Activated CD4-positive, alpha-beta memory T cell treated with anti-CD3 and anti-CD28 coated beads for 36 hours (primary cell): ENCODE results near the gene CD93. TPM values are rescaled to one million over a fixed set of nuclear protein-coding genes. Genes with fewer than 3 reads are reported as not detected.

Source experiments
- CTCF ChIA-PET: fragments of 350-600 bp; sonication (Branson Sonifier 250); formaldehyde crosslinking; loops from one replicate; lab custom pipeline; 2021; ENCODE audit warnings: antibody characterized with exemption, inconsistent platforms; lab: Charles Lee
- POLR2A ChIA-PET: fragments of 350-600 bp; sonication (Branson Sonifier 250); formaldehyde crosslinking; loops from one replicate; lab custom pipeline; 2021; ENCODE audit warnings: antibody characterized with exemption; lab: Charles Lee
- DNase-seq: peaks from one replicate; pipeline ENCODE4 v3.0.0-alpha.2; 2020
- H3K27ac Mint-ChIP-seq: one replicate; pipeline ENCODE4 v1.8.0; 2021; ENCODE audit warnings: mixed read lengths
- H3K27me3 Mint-ChIP-seq: one replicate; pipeline ENCODE4 v1.8.0; 2021; ENCODE audit warnings: mixed read lengths
- H3K36me3 Mint-ChIP-seq: one replicate; pipeline ENCODE4 v1.8.0; 2021; ENCODE audit warnings: mixed read lengths
- H3K4me1 Mint-ChIP-seq: one replicate; pipeline ENCODE4 v1.8.0; 2021; ENCODE audit warnings: low read depth, mixed read lengths
- H3K4me3 Mint-ChIP-seq: one replicate; pipeline ENCODE4 v1.8.0; 2021; ENCODE audit warnings: mild to moderate bottlenecking, mixed read lengths
- H3K9me3 Mint-ChIP-seq: one replicate; pipeline ENCODE4 v1.8.0; 2021; ENCODE audit warnings: mixed read lengths
- intact Hi-C: fragments of 100-400 bp; cut with micrococcal nuclease; formaldehyde crosslinking; loops from one replicate; pipeline ENCODE4 v1.15.1; 2023
- total RNA-seq, 2 experiments: library from RNA; stranded (reverse); gene quantifications; one replicate each; pipeline ENCODE4 v1.2.3, GENCODE V29; 2021

Gene CD93
- total RNA-seq, 2 experiments from 2014 or later, result 1.8 to 1.9 TPM

DNA sequence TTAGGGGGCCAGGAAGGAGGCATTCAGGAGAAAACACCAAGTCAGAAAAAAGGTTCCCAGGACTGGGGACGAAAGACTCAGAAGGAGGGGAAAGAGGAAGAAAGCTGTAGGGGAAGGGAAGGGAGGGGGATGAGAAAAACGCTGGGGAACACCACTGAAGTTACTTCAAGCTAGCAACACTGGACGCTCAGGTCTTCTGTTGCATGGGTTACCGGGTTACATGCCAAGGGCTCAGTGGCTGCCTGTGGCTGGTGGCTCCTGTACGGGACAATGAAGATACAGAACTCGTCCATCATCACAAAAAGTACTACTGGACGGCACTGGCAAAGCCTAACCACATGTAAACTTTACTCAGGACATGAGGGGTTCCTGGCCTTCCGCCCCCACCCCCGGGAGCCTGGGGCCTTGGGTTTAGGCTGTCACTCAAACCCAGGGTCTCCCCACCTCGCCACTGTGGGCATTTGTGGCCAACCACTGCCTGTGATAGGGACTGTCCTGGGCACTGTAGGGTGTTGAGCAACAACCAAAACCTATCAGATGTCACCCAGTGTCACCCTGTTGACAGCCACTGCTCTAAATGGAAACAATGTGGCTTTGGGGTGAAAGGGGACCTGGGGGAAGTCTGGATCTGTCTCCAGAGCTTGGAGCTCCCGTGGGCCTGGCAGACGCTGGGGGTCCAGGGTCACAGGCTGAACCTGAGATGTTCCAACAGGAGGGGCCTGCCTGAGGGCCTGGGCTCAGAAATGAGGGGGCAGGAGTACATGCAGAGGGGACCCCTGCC is 40.3 kb upstream of the CD93 start:
- POLR2A ChIA-PET, result no interaction called here
- Mint-ChIP-seq H3K4me1 (no peaks in the 10 kb centered on the region), H3K9me3 (no peaks in the 10 kb centered on the region), H3K4me3 (no peak overlapping the region), H3K27ac (no peak overlapping the region), H3K27me3 (no peaks in the 10 kb centered on the region), H3K36me3 (no peaks in the 10 kb centered on the region)
- CTCF ChIA-PET, result no interaction called here
- intact Hi-C loops, result no loop called here
- DNase-seq, result no peak

DNA sequence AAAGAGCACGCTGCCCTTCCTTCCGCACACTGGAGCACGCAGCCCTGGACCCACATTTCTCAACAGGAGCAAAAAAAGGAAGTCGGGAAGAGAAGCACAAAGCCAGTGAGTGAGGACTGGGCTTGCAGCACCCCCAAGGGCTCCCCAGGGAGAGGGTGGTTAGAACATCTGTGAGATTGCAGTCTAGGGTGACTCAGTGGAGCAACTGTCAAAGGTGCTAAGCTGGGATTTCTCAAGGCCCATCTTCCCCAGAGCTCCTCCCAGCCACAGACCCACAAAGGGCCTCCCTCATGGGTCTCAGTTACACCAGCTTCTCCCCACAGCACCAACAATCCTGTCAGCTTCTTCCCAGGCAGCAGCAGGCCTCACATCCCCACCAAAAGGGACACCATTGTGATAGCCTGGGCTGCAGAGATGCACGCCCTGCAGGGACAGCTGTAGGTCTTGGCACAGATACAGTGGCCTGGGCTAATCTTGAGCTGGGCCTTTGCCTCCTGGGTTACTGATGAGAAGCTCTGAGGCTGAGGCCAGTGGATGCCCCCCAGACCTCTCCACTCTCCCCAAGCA is 39.6 kb upstream of the CD93 start:
- H3K27me3 Mint-ChIP-seq, result no peaks in the 10 kb centered on the region
- no peaks in the 10 kb centered on the region for H3K36me3 Mint-ChIP-seq
- CTCF ChIA-PET, result no interaction called here
- intact Hi-C loops, result no loop called here
- no peaks in the 10 kb centered on the region for H3K4me1 Mint-ChIP-seq
- H3K4me3 Mint-ChIP-seq, result no peak overlapping the region
- no peak overlapping the region for H3K27ac Mint-ChIP-seq
- DNase-seq, result no peak
- H3K9me3 Mint-ChIP-seq, result no peaks in the 10 kb centered on the region
- POLR2A ChIA-PET, result no interaction called here

DNA sequence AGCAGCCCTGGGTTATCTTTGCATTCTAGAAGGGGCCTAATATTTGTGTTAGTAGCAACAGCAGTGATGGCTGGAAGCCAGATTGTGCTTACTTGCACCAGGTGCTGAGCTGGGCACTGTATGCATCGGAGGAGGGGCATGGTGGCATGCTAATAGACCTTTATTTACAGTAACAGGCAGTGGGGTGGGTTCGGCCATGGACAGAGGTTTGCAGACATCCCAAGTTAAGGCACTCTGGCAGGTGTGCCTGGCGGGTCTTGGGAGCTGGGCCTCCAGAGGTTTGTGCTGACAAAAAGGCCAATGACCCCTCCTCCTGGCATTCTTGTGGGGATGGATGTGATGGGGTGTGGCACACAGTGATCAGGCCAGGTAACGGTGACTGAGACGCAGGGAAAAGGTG is 39.0 kb upstream of the CD93 start:
- Mint-ChIP-seq H3K27ac (no peak overlapping the region), H3K27me3 (no peaks in the 10 kb centered on the region), H3K4me1 (no peaks in the 10 kb centered on the region), H3K36me3 (no peaks in the 10 kb centered on the region), H3K4me3 (no peak overlapping the region), H3K9me3 (no peaks in the 10 kb centered on the region)
- intact Hi-C loops, result no loop called here
- ChIA-PET POLR2A (no interaction called here), CTCF (no interaction called here)
- DNase-seq, result no peak

DNA sequence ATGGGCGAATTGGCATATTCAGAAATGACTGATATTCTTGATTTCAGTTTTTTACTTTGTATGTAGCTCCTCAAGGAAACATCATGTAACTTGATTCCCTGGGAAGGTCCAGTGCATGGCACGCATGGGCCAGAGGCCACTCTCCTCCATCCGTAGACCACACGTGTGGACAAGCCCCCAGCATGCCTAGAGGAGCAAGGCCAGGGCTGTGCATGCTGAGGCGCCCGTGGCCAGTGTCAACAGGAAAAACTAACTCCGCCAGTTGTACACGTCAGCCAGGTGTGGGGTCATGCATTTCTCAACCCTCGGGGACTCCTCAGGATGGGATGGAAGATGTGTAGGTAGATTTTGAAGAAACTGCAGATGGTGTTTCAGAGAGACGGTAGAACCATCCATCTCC is 37.8 kb upstream of the CD93 start:
- Mint-ChIP-seq H3K4me3 (no peak overlapping the region), H3K4me1 (no peaks in the 10 kb centered on the region), H3K36me3 (no peaks in the 10 kb centered on the region), H3K9me3 (no peaks in the 10 kb centered on the region), H3K27me3 (peaks cover 2% of the 10 kb centered on the region), H3K27ac (no peak overlapping the region)
- DNase-seq, result no peak
- POLR2A ChIA-PET, result no interaction called here
- intact Hi-C loops, result no loop called here
- CTCF ChIA-PET, result no interaction called here

DNA sequence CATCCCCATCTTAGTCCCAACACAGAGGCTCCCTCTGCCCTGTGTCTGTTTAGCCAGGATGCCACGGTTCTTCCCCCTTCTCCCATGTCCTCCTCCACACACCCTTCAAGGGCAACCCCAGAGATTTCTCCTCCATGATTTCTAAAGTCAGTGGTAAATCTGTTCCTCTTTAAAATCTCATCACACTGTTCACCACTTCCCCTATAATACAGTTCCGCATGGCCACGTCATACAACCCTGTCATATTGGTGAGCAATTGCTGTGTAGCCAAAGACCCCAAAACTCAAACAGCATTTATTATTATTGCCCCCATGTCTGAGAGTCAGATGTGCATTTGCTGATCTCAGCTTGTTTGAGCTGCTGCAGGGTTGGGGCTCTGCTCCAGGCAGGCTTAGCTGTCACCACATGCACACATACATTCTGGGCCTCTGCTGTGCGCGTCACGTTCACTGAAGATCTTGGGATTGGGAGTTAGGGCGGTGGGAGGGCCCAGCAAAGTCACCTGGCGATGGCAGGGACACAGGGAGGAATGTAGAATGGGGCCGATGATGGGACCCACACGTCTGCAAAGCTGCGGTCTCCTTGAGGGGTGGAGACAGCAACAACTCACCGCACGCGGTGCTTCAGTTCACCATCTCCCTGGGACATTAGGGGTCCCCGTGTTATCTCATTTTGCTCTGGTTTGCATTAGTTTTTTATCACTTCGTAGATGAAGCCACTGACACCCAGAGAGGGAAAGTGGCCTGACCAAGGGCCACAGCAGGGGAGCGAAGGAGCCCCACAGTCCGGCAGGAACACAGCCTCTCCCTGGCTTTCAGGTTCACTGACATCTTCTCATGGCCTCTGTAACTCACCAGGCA is 36.9 kb upstream of the CD93 start:
- Mint-ChIP-seq H3K4me3 (no peak overlapping the region), H3K36me3 (no peaks in the 10 kb centered on the region), H3K27ac (no peak overlapping the region), H3K9me3 (no peaks in the 10 kb centered on the region), H3K27me3 (peaks cover 2% of the 10 kb centered on the region), H3K4me1 (no peaks in the 10 kb centered on the region)
- intact Hi-C loops, result no loop called here
- CTCF ChIA-PET, result no interaction called here
- no peak for DNase-seq
- POLR2A ChIA-PET, result no interaction called here

DNA sequence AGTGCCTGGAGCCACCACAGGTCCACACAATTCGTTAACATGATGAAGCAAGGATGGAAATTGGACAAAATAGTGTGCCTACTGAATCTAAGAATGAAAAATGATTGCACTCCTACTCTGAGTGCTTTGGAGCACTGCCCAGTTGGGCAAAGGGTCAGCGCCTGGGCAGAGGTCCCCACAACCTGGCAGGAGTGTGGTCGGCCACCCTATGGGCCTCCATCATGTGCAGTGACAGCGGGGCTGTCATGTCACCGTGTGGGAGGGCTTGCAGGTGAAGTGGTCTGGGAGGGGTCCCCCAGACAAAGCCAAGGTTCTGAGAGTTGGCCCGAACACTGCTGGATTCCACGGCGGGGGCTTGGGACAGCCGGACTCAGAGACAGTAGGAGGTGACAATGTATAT is 36.2 kb upstream of the CD93 start:
- Mint-ChIP-seq H3K36me3 (no peaks in the 10 kb centered on the region), H3K4me1 (no peaks in the 10 kb centered on the region), H3K27ac (no peak overlapping the region), H3K27me3 (peaks cover 2% of the 10 kb centered on the region), H3K9me3 (no peaks in the 10 kb centered on the region), H3K4me3 (no peak overlapping the region)
- ChIA-PET POLR2A (no interaction called here), CTCF (no interaction called here)
- no peak for DNase-seq
- intact Hi-C loops, result no loop called here

DNA sequence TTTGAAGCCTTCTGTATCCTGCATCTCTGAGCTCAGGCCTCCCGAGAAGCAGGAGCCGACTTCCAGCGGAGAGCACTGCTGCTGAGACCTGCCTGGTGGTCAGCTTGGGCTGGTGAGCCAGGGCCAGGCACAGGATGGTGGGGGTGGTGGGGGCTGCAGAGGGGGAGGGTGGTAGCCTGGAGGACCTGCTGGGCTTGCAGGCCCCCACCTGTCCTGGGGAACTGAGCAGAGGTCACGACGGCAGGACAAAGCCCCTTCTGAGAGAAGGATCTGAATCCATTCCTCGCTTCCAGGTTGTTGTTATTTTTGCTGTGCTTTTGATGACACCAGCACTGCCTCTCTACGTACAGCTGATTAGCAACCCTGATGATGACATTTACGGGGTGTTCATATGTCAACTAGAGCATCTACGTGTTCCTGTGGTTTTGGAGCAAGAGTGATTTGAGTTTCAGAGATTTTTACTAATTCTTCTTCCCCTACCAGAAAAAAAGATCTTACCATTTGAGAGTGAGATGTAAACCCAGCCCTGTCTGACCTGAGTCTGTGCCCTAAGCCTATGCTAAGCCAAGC is 35.7 kb upstream of the CD93 start:
- no peaks in the 10 kb centered on the region for H3K4me1 Mint-ChIP-seq
- H3K9me3 Mint-ChIP-seq, result no peaks in the 10 kb centered on the region
- no peak overlapping the region for H3K4me3 Mint-ChIP-seq
- peaks cover 2% of the 10 kb centered on the region for H3K27me3 Mint-ChIP-seq
- intact Hi-C loops, result no loop called here
- CTCF ChIA-PET, result no interaction called here
- no peak for DNase-seq
- H3K36me3 Mint-ChIP-seq, result no peaks in the 10 kb centered on the region
- no peak overlapping the region for H3K27ac Mint-ChIP-seq
- POLR2A ChIA-PET, result no interaction called here

DNA sequence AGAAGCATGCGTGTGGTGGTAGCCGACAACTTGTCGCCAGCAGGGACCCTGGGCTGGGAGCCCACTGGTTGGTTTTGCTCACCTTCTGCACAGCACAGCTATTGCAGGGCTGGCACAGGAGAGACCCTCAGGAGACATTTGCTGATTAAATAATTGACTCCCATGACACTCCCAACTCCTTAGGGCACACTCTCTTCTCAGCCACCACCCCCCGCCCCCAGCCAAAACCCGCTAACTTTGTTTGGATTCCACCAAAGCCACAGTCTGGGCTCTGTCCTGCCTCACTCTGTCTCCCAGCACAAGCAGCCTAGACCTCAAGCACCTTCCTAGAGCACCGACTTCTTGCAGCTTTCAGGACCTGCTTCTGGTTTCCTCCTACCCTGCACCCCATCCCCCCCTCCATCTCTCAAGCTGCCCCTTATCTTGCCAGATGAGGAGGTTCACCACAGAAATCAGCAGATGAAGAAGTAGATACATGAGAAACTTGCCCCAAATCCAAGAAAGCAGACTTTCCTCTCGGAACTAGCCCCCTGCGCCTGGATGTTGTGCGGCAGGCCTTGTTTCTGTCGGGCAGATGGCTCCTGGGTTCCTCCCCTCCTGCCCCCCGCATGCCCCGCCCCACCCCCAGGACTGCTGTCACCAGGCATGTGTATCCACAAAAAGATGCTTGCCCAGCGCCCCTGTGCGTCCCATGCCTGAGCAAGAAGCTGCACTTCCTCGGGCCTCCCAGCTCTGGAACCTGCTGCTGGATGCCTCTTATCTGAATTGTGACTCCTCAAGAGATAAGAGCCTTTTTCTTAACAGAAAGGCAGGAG is 35.0 kb upstream of the CD93 start:
- CTCF ChIA-PET, result no interaction called here
- H3K27me3 Mint-ChIP-seq, result peaks cover 2% of the 10 kb centered on the region
- intact Hi-C loops, result no loop called here
- H3K4me3 Mint-ChIP-seq, result no peak overlapping the region
- H3K9me3 Mint-ChIP-seq, result no peaks in the 10 kb centered on the region
- no peak overlapping the region for H3K27ac Mint-ChIP-seq
- H3K36me3 Mint-ChIP-seq, result no peaks in the 10 kb centered on the region
- no peaks in the 10 kb centered on the region for H3K4me1 Mint-ChIP-seq
- DNase-seq, result no peak
- POLR2A ChIA-PET, result no interaction called here

DNA sequence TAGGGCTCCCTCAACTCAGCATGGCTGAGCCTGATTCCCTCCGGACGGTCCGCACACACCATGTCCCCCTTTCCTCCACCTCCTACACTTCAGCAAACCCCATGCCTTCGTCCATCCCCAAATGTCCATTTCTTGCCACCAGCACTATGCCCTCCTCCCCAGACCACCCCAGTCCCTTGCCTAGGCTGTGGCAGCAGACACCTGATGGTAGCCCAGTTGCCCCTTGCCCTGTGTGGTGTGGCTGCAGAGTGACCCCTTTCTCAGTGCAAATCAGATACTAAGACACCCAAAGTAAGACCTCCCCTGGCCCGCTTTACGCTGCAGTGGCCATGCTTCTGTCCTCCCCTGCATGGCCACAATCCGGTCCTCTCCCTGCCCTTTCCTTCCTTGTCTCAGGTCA is 34.1 kb upstream of the CD93 start:
- H3K4me3 Mint-ChIP-seq, result no peak overlapping the region
- peaks cover 2% of the 10 kb centered on the region for H3K27me3 Mint-ChIP-seq
- no peak overlapping the region for H3K27ac Mint-ChIP-seq
- CTCF ChIA-PET, result no interaction called here
- intact Hi-C loops, result no loop called here
- no peaks in the 10 kb centered on the region for H3K36me3 Mint-ChIP-seq
- DNase-seq, result no peak
- H3K9me3 Mint-ChIP-seq, result no peaks in the 10 kb centered on the region
- H3K4me1 Mint-ChIP-seq, result no peaks in the 10 kb centered on the region
- POLR2A ChIA-PET, result no interaction called here

DNA sequence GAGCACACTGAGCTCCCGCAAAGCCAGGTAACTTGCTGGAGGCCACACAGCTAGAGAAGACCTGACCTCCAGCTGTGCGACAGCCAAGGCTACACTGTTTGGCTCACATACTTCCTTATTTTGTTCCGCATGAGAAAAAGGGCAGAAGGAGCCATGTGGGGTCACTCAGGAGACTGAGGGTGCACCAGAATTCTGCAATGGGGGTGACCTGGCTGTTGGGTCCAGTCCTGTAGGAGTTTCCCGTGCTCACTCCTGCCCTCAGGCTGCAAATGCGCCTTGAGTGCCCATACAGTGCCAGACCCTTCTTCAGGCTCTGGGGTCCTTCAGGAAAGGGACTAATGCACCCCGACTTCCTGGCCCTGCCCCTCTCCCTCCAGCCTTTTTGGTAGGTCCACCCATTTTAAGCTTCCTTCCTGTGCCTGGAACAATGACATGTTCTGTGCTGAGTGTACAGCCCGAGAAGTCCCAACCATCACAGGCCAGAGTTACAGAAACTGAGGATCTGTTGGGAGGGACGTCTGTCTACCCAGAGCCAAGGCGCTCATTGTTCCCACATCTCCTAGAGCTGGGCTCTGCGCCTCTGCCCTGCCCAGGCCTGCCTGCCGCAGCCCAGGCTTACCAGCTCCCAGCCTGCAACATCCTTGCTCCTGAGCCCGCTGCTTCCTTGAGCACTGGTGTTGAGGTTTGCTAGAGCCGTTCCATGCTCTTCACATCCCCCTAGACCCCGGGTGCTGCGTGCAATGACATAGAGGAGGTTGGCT is 33.5 kb upstream of the CD93 start:
- CTCF ChIA-PET, result no interaction called here
- POLR2A ChIA-PET, result no interaction called here
- Mint-ChIP-seq H3K36me3 (no peaks in the 10 kb centered on the region), H3K4me3 (no peak overlapping the region), H3K27me3 (peaks cover 2% of the 10 kb centered on the region), H3K27ac (no peak overlapping the region), H3K4me1 (no peaks in the 10 kb centered on the region), H3K9me3 (no peaks in the 10 kb centered on the region)
- DNase-seq, result no peak
- intact Hi-C loops, result no loop called here

DNA sequence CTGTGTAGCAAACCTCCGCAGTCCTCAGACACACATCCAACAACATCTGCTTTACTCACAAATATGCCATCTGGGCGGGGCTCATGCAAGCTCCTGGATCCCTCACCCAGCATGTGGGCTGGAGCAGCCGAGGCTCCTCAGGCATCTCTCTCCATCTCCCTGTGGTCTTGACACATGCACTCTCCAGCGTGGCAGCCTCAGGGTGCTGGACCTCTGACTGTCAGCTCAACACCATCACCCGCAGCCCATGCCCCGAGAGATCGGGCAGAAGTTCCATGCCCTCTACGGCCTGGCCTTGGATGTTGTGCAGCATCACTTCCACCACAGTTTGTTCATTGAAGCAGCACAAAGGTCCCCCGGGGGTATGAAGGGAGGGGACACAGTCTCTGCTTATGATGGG is 32.6 kb upstream of the CD93 start:
- no peak overlapping the region for H3K27ac Mint-ChIP-seq
- no peaks in the 10 kb centered on the region for H3K4me1 Mint-ChIP-seq
- POLR2A ChIA-PET, result no interaction called here
- no peaks in the 10 kb centered on the region for H3K9me3 Mint-ChIP-seq
- no peak overlapping the region for H3K4me3 Mint-ChIP-seq
- peaks cover 2% of the 10 kb centered on the region for H3K27me3 Mint-ChIP-seq
- no peak for DNase-seq
- no peaks in the 10 kb centered on the region for H3K36me3 Mint-ChIP-seq
- intact Hi-C loops, result no loop called here
- CTCF ChIA-PET, result no interaction called here
